Hepatocyte (in vitro differentiated cells): ENCODE results near the gene MTX1. TPM values are rescaled to one million over a fixed set of nuclear protein-coding genes. Genes with fewer than 3 reads are reported as not detected.

Source experiments
- DNase-seq: peaks from one replicate; pipeline ENCODE4 v3.0.0-alpha.2; 2016; ENCODE audit warnings: low spot score
- H2AFZ ChIP-seq: fragments of 200-600 bp; sonication (generic); 2 replicates; pipeline ENCODE4 v1.6.0; 2016; ENCODE audit warnings: antibody characterized with exemption, mild to moderate bottlenecking
- H3K27ac ChIP-seq: fragments of 200-600 bp; sonication (generic); 2 replicates; pipeline ENCODE4 v1.5.1; 2016; ENCODE audit warnings: mild to moderate bottlenecking
- H3K27me3 ChIP-seq: fragments of 200-600 bp; sonication (generic); 2 replicates; pipeline ENCODE4 v1.6.1; 2016
- H3K36me3 ChIP-seq: fragments of 200-600 bp; sonication (generic); replicated peaks from 2 replicates; pipeline ENCODE4 v1.5.1; 2016; ENCODE audit warnings: low read depth; ENCODE audit not compliant: insufficient read depth
- H3K4me1 ChIP-seq: fragments of 200-600 bp; sonication (generic); 2 replicates; pipeline ENCODE4 v1.5.1; 2016; ENCODE audit warnings: mild to moderate bottlenecking, moderate library complexity; ENCODE audit not compliant: insufficient read depth
- H3K4me2 ChIP-seq: fragments of 200-600 bp; sonication (generic); 2 replicates; pipeline ENCODE4 v1.6.0; 2016
- H3K4me3 ChIP-seq: fragments of 200-600 bp; sonication (generic); 2 replicates; pipeline ENCODE4 v1.5.1; 2016; ENCODE audit warnings: mild to moderate bottlenecking
- H3K79me2 ChIP-seq: fragments of 200-600 bp; sonication (generic); 2 replicates; pipeline ENCODE4 v1.6.0; 2017; ENCODE audit warnings: mild to moderate bottlenecking
- H3K9me2 ChIP-seq: fragments of 200-600 bp; sonication (generic); replicated peaks from 2 replicates; pipeline ENCODE4 v1.6.0; 2017; ENCODE audit warnings: mild to moderate bottlenecking; ENCODE audit not compliant: insufficient read depth
- H3K9me3 ChIP-seq: fragments of 200-600 bp; sonication (generic); 2 replicates; pipeline ENCODE4 v1.5.1; 2016; ENCODE audit warnings: low read depth, mild to moderate bottlenecking
- H4K20me1 ChIP-seq: fragments of 200-600 bp; sonication (generic); 2 replicates; pipeline ENCODE4 v1.6.0; 2016; ENCODE audit warnings: mild to moderate bottlenecking; ENCODE audit not compliant: insufficient read depth, poor library complexity, severe bottlenecking
- CTCF ChIP-seq: fragments of 200-600 bp; sonication (generic); IDR thresholded peaks from 2 replicates; pipeline ENCODE4 v1.5.1; 2016; ENCODE audit warnings: antibody characterized with exemption, mild to moderate bottlenecking; ENCODE audit not compliant: poor library complexity
- EZH2 ChIP-seq: fragments of 200-600 bp; sonication (generic); IDR thresholded peaks from 2 replicates; pipeline ENCODE4 v1.6.1; 2016; ENCODE audit warnings: antibody characterized with exemption, mild to moderate bottlenecking, borderline replicate concordance
- EZH2phosphoT487 ChIP-seq: fragments of 200-600 bp; sonication (generic); IDR thresholded peaks from one replicate; pipeline ENCODE4 v1.6.1; 2018; ENCODE audit warnings: antibody characterized with exemption, mild to moderate bottlenecking, low read depth, moderate library complexity; ENCODE audit not compliant: unreplicated experiment, severe bottlenecking
- WGBS: methylation state at CpG from one replicate; pipeline ENCODE4 v1.1.6; 2016; ENCODE audit warnings: low lambda C conversion rate; ENCODE audit errors: missing lambda C conversion rate; 5-methylcytosine and 5-hydroxymethylcytosine counted together
- polyA plus RNA-seq: library from polyadenylated mRNA; unstranded; fragments of >200 nt; fragmentation: Nextera tagmentation; extraction: Ambion mirVana; gene quantifications from 2 replicates; pipeline ENCODE4 v1.2.1, GENCODE V29; 2016
- total RNA-seq: library from RNA; depleted of rRNA; stranded (reverse); fragments of >200 nt; gene quantifications from 2 replicates; pipeline ENCODE4 v1.2.3, GENCODE V29; 2014

The MTX1 gene
- total and polyA plus RNA-seq, 2 experiments from 2014 or later: 42.1 to 78.2 TPM

GRCh38 chr1:155253208-155253607 lies 44.7 kb downstream of the MTX1 start:
- H3K4me2 ChIP-seq: peak overlapping the region; percentile 100

GRCh38 chr1:155253797-155254196 lies 45.3 kb downstream of the MTX1 start:
- Histone ChIP-seq H3K4me3 (no peak overlapping the region), H3K4me1 (peaks cover 27% of the 10 kb centered on the region)

More at GRCh38 chr1:155253208-155253607, 44.7 kb downstream of the MTX1 start:
- Histone ChIP-seq H3K4me1 (peaks cover 27% of the 10 kb centered on the region), H3K9me2 (no peaks in the 10 kb centered on the region), H3K9me3 (no peaks in the 10 kb centered on the region), H3K27ac (no peak overlapping the region), H3K4me3 (no peak overlapping the region), H3K79me2 (peaks cover 25% of the 10 kb centered on the region), H2AFZ (no peak overlapping the region), H3K36me3 (no peaks in the 10 kb centered on the region), H3K27me3 (no peaks in the 10 kb centered on the region), H4K20me1 (no peaks in the 10 kb centered on the region)
- 75% methylated on average over 5 of the region's 5 CpGs for WGBS
- DNase-seq: no peak
- no peak for TF ChIP-seq CTCF
- no peak for TF ChIP-seq EZH2phosphoT487
- TF ChIP-seq EZH2: no peak

DNA sequence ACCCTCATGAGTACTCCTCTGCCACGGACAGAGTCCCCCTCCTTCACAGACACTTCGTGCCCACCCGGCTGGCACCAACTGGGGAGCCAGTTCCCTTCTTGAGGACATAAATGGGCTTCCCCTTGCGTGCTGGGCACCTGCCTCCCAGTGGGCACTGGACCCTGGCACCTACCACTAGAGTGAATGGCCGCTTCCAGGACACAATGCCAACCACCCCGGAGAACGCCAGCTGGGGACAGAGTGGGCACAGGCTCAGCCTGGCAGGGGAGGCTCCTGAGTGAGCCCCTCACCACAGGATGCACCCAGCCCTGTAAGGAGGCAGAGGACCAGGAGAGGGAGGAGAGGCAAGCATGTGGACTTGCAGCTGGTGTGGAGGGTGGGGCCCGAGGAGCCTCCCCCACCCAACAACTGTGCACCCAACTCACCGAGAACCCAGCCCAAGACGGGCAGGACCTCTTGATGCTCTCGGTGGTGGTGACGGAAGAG lies 45.8 kb downstream of the MTX1 start:
- no peaks in the 10 kb centered on the region for H3K9me3 ChIP-seq
- peak overlapping the region; percentile 100 for H3K4me2 ChIP-seq
- H3K4me3 ChIP-seq: peak overlapping the region; percentile 46
- H3K79me2 ChIP-seq: peaks cover 25% of the 10 kb centered on the region
- no peaks in the 10 kb centered on the region for H4K20me1 ChIP-seq
- no peaks in the 10 kb centered on the region for H3K36me3 ChIP-seq
- H2AFZ ChIP-seq: peak overlapping the region; percentile 58
- no peak for TF ChIP-seq CTCF
- no peak for TF ChIP-seq EZH2
- no peak for TF ChIP-seq EZH2phosphoT487
- H3K4me1 ChIP-seq: peaks cover 27% of the 10 kb centered on the region
- DNase-seq: no peak
- no peaks in the 10 kb centered on the region for H3K9me2 ChIP-seq
- H3K27me3 ChIP-seq: no peaks in the 10 kb centered on the region
- H3K27ac ChIP-seq: no peak overlapping the region
- 64% methylated on average over 12 of the region's 12 CpGs for WGBS

More at GRCh38 chr1:155253797-155254196, 45.3 kb downstream of the MTX1 start:
- no peak for TF ChIP-seq EZH2phosphoT487
- no peak for TF ChIP-seq CTCF
- TF ChIP-seq EZH2: no peak
- peaks cover 25% of the 10 kb centered on the region for H3K79me2 ChIP-seq
- H3K36me3 ChIP-seq: no peaks in the 10 kb centered on the region
- no peak for DNase-seq
- WGBS: 64% methylated on average over 5 of the region's 5 CpGs
- no peak overlapping the region for H2AFZ ChIP-seq
- no peaks in the 10 kb centered on the region for H3K27me3 ChIP-seq
- H3K27ac ChIP-seq: no peak overlapping the region
- no peaks in the 10 kb centered on the region for H3K9me3 ChIP-seq
- no peaks in the 10 kb centered on the region for H3K9me2 ChIP-seq
- peak overlapping the region; percentile 100 for H3K4me2 ChIP-seq
- no peaks in the 10 kb centered on the region for H4K20me1 ChIP-seq
